Activated CD8-positive, alpha-beta T cell treated with anti-CD3 and anti-CD28 coated beads, Interleukin-2, amount 10 ng/mL, durations not matched to agents 7 days and 5 days (primary cell): ENCODE results near the gene RALA. TPM values are rescaled to one million over a fixed set of nuclear protein-coding genes. Genes with fewer than 3 reads are reported as not detected.
"Not testable (repeated sequence)": the region's sequence is repeated elsewhere in the genome, so short reads cannot be mapped to it uniquely, and the experiment has no call there.

Experiments used
- ATAC-seq: fragments of 150-1000 bp; cut with Tn5 transposase; one replicate; pipeline ENCODE4 v1.10.0; 2021; ENCODE audit warnings: moderate library complexity
- CTCF ChIA-PET: fragments of 350-600 bp; sonication (Branson Sonifier 250); formaldehyde crosslinking; loops from one replicate; lab custom pipeline; 2021; ENCODE audit warnings: antibody characterized with exemption; lab: Charles Lee
- POLR2A ChIA-PET: fragments of 350-600 bp; sonication (Branson Sonifier 250); formaldehyde crosslinking; loops from one replicate; lab custom pipeline; 2021; ENCODE audit warnings: antibody characterized with exemption; lab: Charles Lee
- DNase-seq: peaks from one replicate; pipeline ENCODE4 v3.0.0-alpha.2; 2020
- H3K27ac Mint-ChIP-seq: one replicate; pipeline ENCODE4 v1.8.0; 2021; ENCODE audit warnings: mild to moderate bottlenecking, mixed read lengths
- H3K27me3 Mint-ChIP-seq: one replicate; pipeline ENCODE4 v1.8.0; 2021; ENCODE audit warnings: low read depth, mixed read lengths
- H3K36me3 Mint-ChIP-seq: one replicate; pipeline ENCODE4 v1.8.0; 2021; ENCODE audit warnings: low read depth, mixed read lengths
- H3K4me1 Mint-ChIP-seq: one replicate; pipeline ENCODE4 v1.8.0; 2021; ENCODE audit warnings: low read depth, mixed read lengths
- H3K4me3 Mint-ChIP-seq: one replicate; pipeline ENCODE4 v1.8.0; 2021; ENCODE audit warnings: mild to moderate bottlenecking, mixed read lengths
- H3K9me3 Mint-ChIP-seq: one replicate; pipeline ENCODE4 v1.8.0; 2022; ENCODE audit warnings: mixed read lengths; ENCODE audit not compliant: insufficient read depth
- total RNA-seq, 2 experiments: library from RNA; stranded (reverse); gene quantifications; one replicate each; pipeline ENCODE4 v1.2.3, GENCODE V29; 2021

RALA gene
- total RNA-seq, 2 experiments from 2014 or later = 32.2 to 33.9 TPM

GRCh38 chr7:39753237-39753636 lies 129.9 kb downstream of the RALA start:
- H3K27me3 Mint-ChIP-seq, ATAC-seq, H3K9me3 Mint-ChIP-seq, H3K27ac Mint-ChIP-seq, H3K4me1 Mint-ChIP-seq, H3K36me3 Mint-ChIP-seq, H3K4me3 Mint-ChIP-seq, POLR2A ChIA-PET, DNase-seq: not testable (repeated sequence)
- CTCF ChIA-PET = interaction anchor here (24.5 kb wide), 1 partner anchor 175 kb away, joined by 498 read pairs; no protein-coding TSS in a partner anchor

- Mint-ChIP-seq H3K4me1 (peaks cover 6% of the 10 kb centered on the region), H3K4me3 (no peak overlapping the region), H3K27me3 (no peaks in the 10 kb centered on the region), H3K36me3 (peaks cover 5% of the 10 kb centered on the region), H3K27ac (no peak overlapping the region), H3K9me3 (no peaks in the 10 kb centered on the region)
- ChIA-PET POLR2A (no interaction called here), CTCF (interaction anchor here (24.5 kb wide), 1 partner anchor 175 kb away, joined by 498 read pairs; no protein-coding TSS in a partner anchor)
- no peak for ATAC-seq
- no peak for DNase-seq
Measured at GRCh38 chr7:39753823-39754325, 130.5 kb downstream of the RALA start.

- H3K9me3 Mint-ChIP-seq = no peaks in the 10 kb centered on the region
- ChIA-PET CTCF (interaction anchor here (1.5 to 24.5 kb wide), 3 partner anchors 9 to 176 kb away, joined by 4 to 498 read pairs (median 5); no protein-coding TSS in a partner anchor), POLR2A (interaction anchor here (0.5 kb wide), 1 partner anchor 175 kb away, joined by 3 read pairs; no protein-coding TSS in a partner anchor)
- no peak overlapping the region for H3K4me3 Mint-ChIP-seq
- no peak overlapping the region for H3K27ac Mint-ChIP-seq
- peaks cover 5% of the 10 kb centered on the region for H3K36me3 Mint-ChIP-seq
- ATAC-seq (no peak), DNase-seq (no peak)
- no peaks in the 10 kb centered on the region for H3K27me3 Mint-ChIP-seq
- peaks cover 6% of the 10 kb centered on the region for H3K4me1 Mint-ChIP-seq
Measured at GRCh38 chr7:39754326-39755120, 131.2 kb downstream of the RALA start.

- ATAC-seq (no peak), DNase-seq (no peak)
- Mint-ChIP-seq H3K27me3 (no peaks in the 10 kb centered on the region), H3K27ac (no peak overlapping the region), H3K4me3 (no peak overlapping the region), H3K4me1 (peaks cover 6% of the 10 kb centered on the region), H3K36me3 (peaks cover 5% of the 10 kb centered on the region), H3K9me3 (no peaks in the 10 kb centered on the region)
- POLR2A ChIA-PET = interaction anchor here (0.6 kb wide), 1 partner anchor 61 kb away, joined by 3 read pairs; no protein-coding TSS in a partner anchor
- CTCF ChIA-PET = interaction anchor here (1.9 kb wide), 1 partner anchor 16 kb away, joined by 6 read pairs; no protein-coding TSS in a partner anchor
Measured at GRCh38 chr7:39757604-39758003, 134.2 kb downstream of the RALA start.

Other genes starting within 250 kb of the RALA start
- 10 to 100 TPM; 10.4 to 10.7 TPM for gene YAE1, start 57.2 kb upstream of the RALA start, total RNA-seq